T-helper 17 cell (primary cell): ENCODE data around the gene STAT3. TPM values are rescaled to one million over a fixed set of nuclear protein-coding genes. Genes with fewer than 3 reads are reported as not detected.

Experiments
- ATAC-seq: fragments of 150-1000 bp; cut with Tn5 transposase; 2 replicates; pipeline ENCODE4 v1.10.0; 2021; ENCODE audit warnings: mild to moderate bottlenecking, moderate library complexity
- DNase-seq, 3 donors: peaks; one replicate each; pipeline versions ENCODE4 v3.0.0 to v3.0.0-alpha.2; 2020 to 2021
- H3K9me3 ChIP-seq: one replicate; pipeline ENCODE4 v1.7.0; 2013; ENCODE audit warnings: low read length, mild to moderate bottlenecking; ENCODE audit not compliant: control insufficient read depth, poor library complexity, severe bottlenecking
- H3K27ac Mint-ChIP-seq: one replicate; pipeline ENCODE4 v1.8.0; 2022; ENCODE audit warnings: mild to moderate bottlenecking, moderate library complexity, mixed read lengths
- H3K27me3 Mint-ChIP-seq: one replicate; pipeline ENCODE4 v1.8.0; 2022; ENCODE audit warnings: mixed read lengths
- H3K36me3 Mint-ChIP-seq: one replicate; pipeline ENCODE4 v1.8.0; 2022; ENCODE audit warnings: low read depth, mixed read lengths
- H3K4me1 Mint-ChIP-seq: one replicate; pipeline ENCODE4 v1.8.0; 2022; ENCODE audit warnings: mild to moderate bottlenecking, mixed read lengths
- H3K4me3 Mint-ChIP-seq: one replicate; pipeline ENCODE4 v1.8.0; 2022; ENCODE audit warnings: mild to moderate bottlenecking, moderate library complexity, mixed read lengths
- total RNA-seq, 4 donors: library from RNA in 2 of 4; stranded (reverse) in 2 of 4; gene quantifications; one replicate each; pipeline ENCODE4 v1.2.3 and lab custom pipeline; 2022 to 2026

Gene STAT3
- total RNA-seq, 2 donors from 2014 or later: 203 to 221 TPM

DNA sequence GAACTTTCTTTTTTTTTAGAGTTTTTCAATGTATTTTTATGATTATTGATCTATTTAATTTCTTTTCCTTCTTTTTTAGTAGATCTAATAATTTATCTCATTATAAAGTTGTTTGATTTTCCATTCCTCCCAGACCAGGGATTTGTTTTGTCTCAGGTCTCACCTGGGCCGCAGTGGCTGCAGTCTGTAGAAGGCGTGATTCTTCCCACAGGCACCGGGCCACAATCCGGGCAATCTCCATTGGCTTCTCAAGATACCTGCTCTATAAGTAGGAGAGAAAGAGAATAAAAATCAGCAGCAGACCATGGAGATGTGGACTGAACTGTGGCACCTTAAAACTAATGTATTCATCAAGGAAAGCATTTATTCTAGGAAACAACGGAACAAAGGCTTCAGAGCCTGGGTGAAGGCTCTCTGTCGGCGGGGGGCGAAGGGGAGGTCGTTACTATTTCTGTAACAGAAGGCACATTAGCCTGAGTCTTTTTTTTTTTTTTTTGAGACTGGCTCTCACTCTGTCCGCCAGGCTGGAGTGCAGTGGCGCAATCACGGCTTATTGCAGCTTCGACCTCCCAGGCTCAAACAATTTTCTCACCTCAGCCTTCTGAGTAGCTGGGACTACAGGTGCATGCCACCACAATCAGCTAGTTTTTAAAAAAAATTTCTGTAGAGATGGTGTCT lies 42.7 kb downstream of the STAT3 start:
- no peaks in the 10 kb centered on the region for H3K9me3 ChIP-seq
- ATAC-seq (no peak), DNase-seq (no peak)
- Mint-ChIP-seq H3K27ac (peak overlapping the region; percentile 57), H3K36me3 (peaks cover 2% of the 10 kb centered on the region), H3K4me1 (peaks cover 42% of the 10 kb centered on the region), H3K27me3 (no peaks in the 10 kb centered on the region), H3K4me3 (no peak overlapping the region)

- H3K4me1 Mint-ChIP-seq: peaks cover 37% of the 10 kb centered on the region
- ATAC-seq: peak; percentile 49
Observed at GRCh38 chr17:42342242-42343008, 45.8 kb downstream of the STAT3 start.

DNA sequence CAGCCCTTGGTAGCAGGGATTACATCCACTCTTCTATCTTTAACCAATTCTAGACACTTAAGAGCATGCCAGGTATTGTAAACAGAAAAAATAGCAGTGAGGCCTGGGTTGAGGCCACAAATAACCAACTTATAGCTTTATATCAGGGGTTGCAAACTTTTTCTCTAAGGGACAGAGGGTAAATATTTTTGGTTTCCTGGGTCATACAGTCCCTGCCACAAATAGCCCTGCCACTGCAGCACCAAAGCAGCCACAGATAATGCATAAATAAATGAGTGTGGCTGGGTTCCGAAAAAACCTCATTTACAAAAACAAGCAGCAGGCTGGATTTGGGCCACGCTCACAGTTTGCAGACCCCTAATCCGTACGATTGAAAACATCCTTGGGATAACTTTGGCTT lies 46.7 kb downstream of the STAT3 start:
- Mint-ChIP-seq H3K4me3 (no peak overlapping the region), H3K27me3 (no peaks in the 10 kb centered on the region), H3K27ac (peak overlapping the region; percentile 95), H3K36me3 (peaks cover 4% of the 10 kb centered on the region), H3K4me1 (peaks cover 40% of the 10 kb centered on the region)
- DNase-seq (no peak), ATAC-seq (no peak)
- H3K9me3 ChIP-seq: no peaks in the 10 kb centered on the region

More at GRCh38 chr17:42342242-42343008, 45.8 kb downstream of the STAT3 start:
- DNase-seq: no peak
- no peaks in the 10 kb centered on the region for H3K27me3 Mint-ChIP-seq
- H3K27ac Mint-ChIP-seq: peak overlapping the region; percentile 85
- H3K9me3 ChIP-seq: no peaks in the 10 kb centered on the region
- peaks cover 4% of the 10 kb centered on the region for H3K36me3 Mint-ChIP-seq
- peak overlapping the region; percentile 25 for H3K4me3 Mint-ChIP-seq

DNA sequence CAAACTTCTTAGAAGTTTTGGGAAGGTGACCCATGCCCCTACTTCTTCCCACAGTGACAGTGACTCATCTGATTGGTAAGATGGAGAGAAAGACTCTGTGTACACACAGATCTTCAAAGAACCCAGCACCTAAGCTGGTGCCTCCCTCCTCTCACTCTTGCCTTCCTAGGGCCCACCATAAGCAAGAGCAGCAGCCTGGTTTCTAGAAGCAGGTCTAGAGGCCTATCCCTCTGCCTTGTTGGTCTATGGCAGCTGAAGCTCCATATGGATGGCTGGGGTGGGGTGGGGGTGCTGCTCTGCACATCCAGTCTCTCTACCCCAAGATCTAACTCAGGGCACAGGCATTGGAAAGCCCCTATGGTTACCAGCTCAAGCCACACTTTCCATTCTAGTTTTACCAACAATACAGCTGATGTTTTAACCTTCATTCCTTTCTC lies 47.5 kb downstream of the STAT3 start:
- DNase-seq (no peak), ATAC-seq (peak; percentile 52)
- peaks cover 2% of the 10 kb centered on the region for H3K36me3 Mint-ChIP-seq
- H3K9me3 ChIP-seq: no peaks in the 10 kb centered on the region
- H3K27me3 Mint-ChIP-seq: no peaks in the 10 kb centered on the region
- peak overlapping the region; percentile 95 for H3K27ac Mint-ChIP-seq
- peak overlapping the region; percentile 59 for H3K4me3 Mint-ChIP-seq
- H3K4me1 Mint-ChIP-seq: peaks cover 37% of the 10 kb centered on the region

DNA sequence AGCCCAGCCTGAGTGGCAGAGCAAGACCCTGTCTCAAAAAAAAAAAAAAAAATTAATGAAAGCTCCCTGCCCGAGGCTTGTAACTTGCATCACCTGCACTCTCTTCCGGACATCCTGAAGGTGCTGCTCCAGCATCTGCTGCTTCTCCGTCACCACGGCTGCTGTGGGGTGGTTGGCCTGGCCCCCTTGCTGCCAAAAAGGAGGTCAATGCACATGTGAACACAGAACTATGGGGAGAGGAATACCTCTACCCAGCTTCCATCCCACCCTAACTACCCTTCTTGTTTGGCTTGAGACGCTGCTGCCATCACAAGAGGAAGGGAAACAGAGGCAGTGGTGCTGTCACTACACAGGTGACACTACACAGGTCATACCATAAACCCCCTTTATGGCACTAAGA lies 49.0 kb downstream of the STAT3 start:
- Mint-ChIP-seq H3K4me1 (peaks cover 37% of the 10 kb centered on the region), H3K27ac (peak overlapping the region; percentile 95), H3K4me3 (peak overlapping the region; percentile 41), H3K27me3 (no peaks in the 10 kb centered on the region), H3K36me3 (peaks cover 2% of the 10 kb centered on the region)
- ATAC-seq (no peak), DNase-seq (no peak)
- no peaks in the 10 kb centered on the region for H3K9me3 ChIP-seq

DNA sequence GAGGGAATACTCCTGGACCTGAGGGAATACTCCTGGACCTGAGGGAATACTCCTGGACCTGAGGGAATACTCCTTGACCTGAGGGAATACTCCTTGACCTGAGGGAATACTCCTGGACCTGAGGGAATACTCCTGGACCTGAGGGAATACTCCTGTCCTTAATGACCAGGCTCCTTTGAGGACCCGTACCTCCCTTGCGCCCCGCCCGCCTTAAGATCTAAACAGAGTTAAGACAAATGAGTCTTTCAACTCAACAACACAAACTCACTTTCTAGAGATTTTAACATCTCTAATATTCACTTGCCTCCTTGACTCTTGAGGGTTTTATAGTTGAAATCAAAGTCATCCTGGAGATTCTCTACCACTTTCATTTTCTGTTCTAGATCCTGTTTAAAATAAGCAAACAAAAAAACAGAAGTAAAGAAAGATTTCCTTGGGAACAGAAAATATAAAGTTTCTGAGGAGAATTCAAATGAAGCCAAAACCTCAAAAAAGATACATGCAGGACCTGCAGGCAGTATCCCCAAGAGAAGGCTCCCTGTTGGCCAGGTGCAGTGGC lies 49.7 kb downstream of the STAT3 start:
- H3K36me3 Mint-ChIP-seq: peaks cover 4% of the 10 kb centered on the region
- DNase-seq (no peak), ATAC-seq (no peak)
- H3K4me3 Mint-ChIP-seq: peak overlapping the region; percentile 76
- H3K4me1 Mint-ChIP-seq: peaks cover 33% of the 10 kb centered on the region
- H3K9me3 ChIP-seq: no peaks in the 10 kb centered on the region
- no peaks in the 10 kb centered on the region for H3K27me3 Mint-ChIP-seq
- H3K27ac Mint-ChIP-seq: peak overlapping the region; percentile 95

GRCh38 chr17:42337442-42337841 lies 50.8 kb downstream of the STAT3 start:
- peak overlapping the region; percentile 95 for H3K27ac Mint-ChIP-seq
- H3K4me1 Mint-ChIP-seq: peaks cover 29% of the 10 kb centered on the region
- H3K36me3 Mint-ChIP-seq: peaks cover 4% of the 10 kb centered on the region
- H3K27me3 Mint-ChIP-seq: no peaks in the 10 kb centered on the region
- ATAC-seq (peak; percentile 90), DNase-seq (peak in 2 of 3 donors; percentile 46 to 50)
- no peaks in the 10 kb centered on the region for H3K9me3 ChIP-seq
- H3K4me3 Mint-ChIP-seq: peak overlapping the region; percentile 83

- no peak for DNase-seq
- peaks cover 13% of the 10 kb centered on the region for H3K4me1 Mint-ChIP-seq
- no peak overlapping the region for H3K4me3 Mint-ChIP-seq
- H3K27me3 Mint-ChIP-seq: no peaks in the 10 kb centered on the region
- ATAC-seq: no peak
- H3K9me3 ChIP-seq: no peaks in the 10 kb centered on the region
- H3K27ac Mint-ChIP-seq: no peak overlapping the region
- H3K36me3 Mint-ChIP-seq: peaks cover 3% of the 10 kb centered on the region
Observed at GRCh38 chr17:42334677-42335076, 53.6 kb downstream of the STAT3 start.

- H3K27me3 Mint-ChIP-seq: no peaks in the 10 kb centered on the region
- peaks cover 2% of the 10 kb centered on the region for H3K36me3 Mint-ChIP-seq
- H3K4me3 Mint-ChIP-seq: no peak overlapping the region
- DNase-seq: no peak
- H3K9me3 ChIP-seq: no peaks in the 10 kb centered on the region
- no peak for ATAC-seq
- peaks cover 6% of the 10 kb centered on the region for H3K4me1 Mint-ChIP-seq
- no peak overlapping the region for H3K27ac Mint-ChIP-seq
Observed at GRCh38 chr17:42333053-42333452, 55.2 kb downstream of the STAT3 start.

GRCh38 chr17:42329025-42329976 lies 58.9 kb downstream of the STAT3 start:
- Mint-ChIP-seq H3K27ac (peak overlapping the region; percentile 11), H3K4me1 (no peaks in the 10 kb centered on the region), H3K27me3 (no peaks in the 10 kb centered on the region), H3K36me3 (peaks cover 3% of the 10 kb centered on the region), H3K4me3 (no peak overlapping the region)
- ATAC-seq (no peak), DNase-seq (no peak)
- no peaks in the 10 kb centered on the region for H3K9me3 ChIP-seq

- no peaks in the 10 kb centered on the region for H3K9me3 ChIP-seq
- Mint-ChIP-seq H3K4me3 (no peak overlapping the region), H3K27me3 (no peaks in the 10 kb centered on the region), H3K36me3 (peaks cover 2% of the 10 kb centered on the region), H3K4me1 (peaks cover 9% of the 10 kb centered on the region), H3K27ac (no peak overlapping the region)
- DNase-seq: no peak
- no peak for ATAC-seq
Observed at GRCh38 chr17:42325026-42325425, 63.2 kb downstream of the STAT3 start.

- H3K27me3 Mint-ChIP-seq: no peaks in the 10 kb centered on the region
- no peak for ATAC-seq
Observed at GRCh38 chr17:42323268-42323773, 64.9 kb downstream of the STAT3 start.

More at GRCh38 chr17:42323268-42323773, 64.9 kb downstream of the STAT3 start:
- H3K4me3 Mint-ChIP-seq: peak overlapping the region; percentile 12
- H3K36me3 Mint-ChIP-seq: peaks cover 7% of the 10 kb centered on the region
- peaks cover 15% of the 10 kb centered on the region for H3K4me1 Mint-ChIP-seq
- no peak for DNase-seq
- H3K9me3 ChIP-seq: no peaks in the 10 kb centered on the region
- peak overlapping the region; percentile 71 for H3K27ac Mint-ChIP-seq
